Smooth muscle cell (in vitro differentiated cells): ENCODE results near the gene ACAD8. TPM values are rescaled to one million over a fixed set of nuclear protein-coding genes. Genes with fewer than 3 reads are reported as not detected.

Experiments used
- DNase-seq: peaks from one replicate; lab custom pipeline; 2025; ENCODE audit not compliant: unreplicated experiment; lab: John Stamatoyannopoulos, UW
- H2AFZ ChIP-seq: fragments of 200-600 bp; sonication (generic); 2 replicates; pipeline ENCODE4 v1.6.0; 2016; ENCODE audit warnings: antibody characterized with exemption, low read depth, mild to moderate bottlenecking
- H3F3A ChIP-seq: fragments of 200-600 bp; sonication (generic); 2 replicates; pipeline ENCODE4 v1.6.0; 2017; ENCODE audit warnings: antibody characterized with exemption, low read depth
- H3K27ac ChIP-seq: fragments of 200-600 bp; sonication (generic); 2 replicates; pipeline ENCODE4 v1.5.1; 2016; ENCODE audit warnings: low read depth, mild to moderate bottlenecking
- H3K27me3 ChIP-seq: fragments of 200-600 bp; sonication (generic); 2 replicates; pipeline ENCODE4 v1.6.1; 2016; ENCODE audit warnings: low read depth, mild to moderate bottlenecking
- H3K36me3 ChIP-seq: fragments of 200-600 bp; sonication (generic); 2 replicates; pipeline ENCODE4 v1.5.1; 2016; ENCODE audit warnings: low read depth
- H3K4me1 ChIP-seq: fragments of 200-600 bp; sonication (generic); 2 replicates; pipeline ENCODE4 v1.5.1; 2016; ENCODE audit warnings: low read depth
- H3K4me2 ChIP-seq: fragments of 200-600 bp; sonication (generic); 2 replicates; pipeline ENCODE4 v1.6.0; 2016; ENCODE audit warnings: mild to moderate bottlenecking
- H3K4me3 ChIP-seq: fragments of 200-600 bp; sonication (generic); 2 replicates; pipeline ENCODE4 v1.5.1; 2016; ENCODE audit warnings: mild to moderate bottlenecking
- H3K79me2 ChIP-seq: fragments of 200-600 bp; sonication (generic); 2 replicates; pipeline ENCODE4 v1.6.0; 2016; ENCODE audit warnings: low read depth, mild to moderate bottlenecking
- H3K9ac ChIP-seq: fragments of 200-600 bp; sonication (generic); 2 replicates; pipeline ENCODE4 v1.6.0; 2016; ENCODE audit warnings: low read depth
- H3K9me3 ChIP-seq: fragments of 200-600 bp; sonication (generic); replicated peaks from 2 replicates; pipeline ENCODE4 v1.5.1; 2016; ENCODE audit warnings: low read depth
- H4K20me1 ChIP-seq: fragments of 200-600 bp; sonication (generic); 2 replicates; pipeline ENCODE4 v1.6.0; 2016; ENCODE audit warnings: low read depth
- WGBS: methylation state at CpG from one replicate; pipeline ENCODE4 v1.1.7; 2016; ENCODE audit warnings: low lambda C conversion rate; 5-methylcytosine and 5-hydroxymethylcytosine counted together
- polyA plus RNA-seq: library from polyadenylated mRNA; unstranded; fragments of >200 nt; fragmentation: Nextera tagmentation; extraction: Ambion mirVana; gene quantifications from 2 replicates; pipeline ENCODE4 v1.2.1, GENCODE V29; 2016
- total RNA-seq: library from RNA; depleted of rRNA; stranded (reverse); fragments of >200 nt; gene quantifications from 2 replicates; pipeline ENCODE4 v1.2.3, GENCODE V29; 2014
- TF ChIP-seq, protein P1 (sequence below): fragments of 200-600 bp; sonication (generic); IDR thresholded peaks from 2 replicates; pipeline ENCODE4 v1.5.1; 2017; ENCODE audit warnings: borderline replicate concordance, mild to moderate bottlenecking, antibody characterized with exemption; ENCODE audit not compliant: insufficient read depth, poor library complexity, severe bottlenecking

ACAD8 gene
- total and polyA plus RNA-seq, 2 experiments from 2014 or later = 11.7 to 12.4 TPM

DNA sequence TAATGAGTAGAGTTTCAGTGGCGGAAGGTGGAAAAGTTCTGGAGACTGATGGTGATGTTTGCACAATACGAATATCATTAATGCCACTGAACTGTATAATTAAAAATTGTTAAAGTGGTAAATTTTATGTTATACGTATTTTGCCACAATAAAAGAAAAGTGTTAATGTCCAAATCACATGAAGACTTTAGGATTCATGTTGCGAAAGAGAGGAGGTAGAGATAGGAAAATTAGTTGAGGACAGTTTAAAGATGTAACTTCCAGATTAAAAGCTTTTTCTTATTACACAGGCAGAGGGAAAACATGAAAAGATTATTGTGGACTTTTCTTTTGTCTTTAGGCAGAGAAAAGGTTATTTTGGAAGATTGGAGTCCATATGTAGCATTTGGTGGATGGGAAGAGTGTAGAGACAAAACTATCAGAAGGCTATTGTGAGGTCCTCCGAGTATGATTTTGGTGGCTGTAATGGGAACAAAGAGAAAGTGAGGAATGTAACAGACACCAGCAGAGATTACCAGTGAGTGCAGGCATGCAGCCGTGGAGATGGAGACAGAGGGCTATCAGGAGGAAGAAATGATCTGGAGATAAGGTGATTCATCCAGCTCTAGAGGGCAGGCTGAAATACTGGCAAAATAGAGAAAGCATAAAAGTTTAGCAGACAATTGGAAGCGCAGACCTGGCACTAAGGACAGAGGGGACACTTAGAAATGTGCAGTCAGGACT is 16.4 kb upstream of the ACAD8 start:
- no peaks in the 10 kb centered on the region for H3K36me3 ChIP-seq
- no peaks in the 10 kb centered on the region for H3K27me3 ChIP-seq
- 72% methylated on average over 7 of the region's 7 CpGs for WGBS
- DNase-seq = no peak
- H3K9me3 ChIP-seq = no peaks in the 10 kb centered on the region
- no peak overlapping the region for H3K9ac ChIP-seq
- peaks cover 14% of the 10 kb centered on the region for H3K79me2 ChIP-seq
- TF ChIP-seq, protein P1, sequence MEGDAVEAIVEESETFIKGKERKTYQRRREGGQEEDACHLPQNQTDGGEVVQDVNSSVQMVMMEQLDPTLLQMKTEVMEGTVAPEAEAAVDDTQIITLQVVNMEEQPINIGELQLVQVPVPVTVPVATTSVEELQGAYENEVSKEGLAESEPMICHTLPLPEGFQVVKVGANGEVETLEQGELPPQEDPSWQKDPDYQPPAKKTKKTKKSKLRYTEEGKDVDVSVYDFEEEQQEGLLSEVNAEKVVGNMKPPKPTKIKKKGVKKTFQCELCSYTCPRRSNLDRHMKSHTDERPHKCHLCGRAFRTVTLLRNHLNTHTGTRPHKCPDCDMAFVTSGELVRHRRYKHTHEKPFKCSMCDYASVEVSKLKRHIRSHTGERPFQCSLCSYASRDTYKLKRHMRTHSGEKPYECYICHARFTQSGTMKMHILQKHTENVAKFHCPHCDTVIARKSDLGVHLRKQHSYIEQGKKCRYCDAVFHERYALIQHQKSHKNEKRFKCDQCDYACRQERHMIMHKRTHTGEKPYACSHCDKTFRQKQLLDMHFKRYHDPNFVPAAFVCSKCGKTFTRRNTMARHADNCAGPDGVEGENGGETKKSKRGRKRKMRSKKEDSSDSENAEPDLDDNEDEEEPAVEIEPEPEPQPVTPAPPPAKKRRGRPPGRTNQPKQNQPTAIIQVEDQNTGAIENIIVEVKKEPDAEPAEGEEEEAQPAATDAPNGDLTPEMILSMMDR = no peak
- no peaks in the 10 kb centered on the region for H3K4me1 ChIP-seq
- no peak overlapping the region for H3K4me3 ChIP-seq
- H3F3A ChIP-seq = no peaks in the 10 kb centered on the region
- H3K4me2 ChIP-seq = no peak overlapping the region
- H4K20me1 ChIP-seq = peaks cover 45% of the 10 kb centered on the region
- no peak overlapping the region for H3K27ac ChIP-seq
- H2AFZ ChIP-seq = no peak overlapping the region

DNA sequence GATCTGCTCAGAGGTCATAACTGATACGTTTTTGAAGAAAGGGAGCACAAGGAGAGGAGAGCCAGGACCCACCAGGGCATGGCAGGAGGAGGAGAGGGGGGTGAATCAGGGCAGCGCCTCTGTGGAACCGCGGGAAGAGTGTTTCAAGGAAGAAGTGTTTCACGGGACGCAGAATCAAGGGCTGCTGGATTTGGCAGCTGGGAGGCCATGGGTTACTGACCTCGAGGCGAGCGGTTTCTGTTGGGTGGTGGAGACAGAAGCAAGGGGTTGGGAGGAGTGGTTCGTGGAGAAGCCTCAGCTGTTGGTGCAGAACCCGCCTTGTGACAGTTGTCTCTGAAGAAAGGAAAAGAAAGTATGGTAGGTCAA is 15.8 kb upstream of the ACAD8 start:
- Histone ChIP-seq H3K4me3 (no peak overlapping the region), H4K20me1 (peaks cover 39% of the 10 kb centered on the region), H3K9me3 (no peaks in the 10 kb centered on the region), H3K79me2 (peaks cover 11% of the 10 kb centered on the region), H3F3A (no peaks in the 10 kb centered on the region), H3K27ac (no peak overlapping the region), H3K9ac (no peak overlapping the region), H2AFZ (no peak overlapping the region), H3K27me3 (no peaks in the 10 kb centered on the region), H3K4me2 (no peak overlapping the region), H3K36me3 (no peaks in the 10 kb centered on the region), H3K4me1 (no peaks in the 10 kb centered on the region)
- 68% methylated on average over 11 of the region's 11 CpGs for WGBS
- DNase-seq = no peak
- TF ChIP-seq, protein P1 = no peak

DNA sequence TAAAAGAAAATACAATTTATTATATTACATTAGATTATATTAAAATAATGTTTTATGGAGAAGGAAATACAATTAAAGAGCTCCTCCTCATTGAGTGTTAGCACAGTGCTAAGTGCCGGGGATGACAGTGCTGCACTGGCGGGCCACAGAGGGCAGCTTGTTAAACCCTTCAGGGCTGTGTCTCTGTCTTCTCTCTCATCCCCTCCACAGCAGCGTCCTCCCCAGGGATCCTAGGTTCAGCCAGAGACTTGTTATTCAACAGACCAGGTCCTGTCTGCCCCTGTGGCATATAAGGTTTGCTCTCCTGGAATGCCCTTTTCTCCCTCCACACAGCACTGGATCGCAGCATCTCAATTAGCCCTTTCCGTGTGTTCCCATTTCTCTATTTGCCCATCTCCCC is 14.4 kb upstream of the ACAD8 start:
- no peaks in the 10 kb centered on the region for H3K9me3 ChIP-seq
- H3K79me2 ChIP-seq = peaks cover 4% of the 10 kb centered on the region
- H3K27me3 ChIP-seq = no peaks in the 10 kb centered on the region
- H3K36me3 ChIP-seq = peaks cover 6% of the 10 kb centered on the region
- H2AFZ ChIP-seq = no peak overlapping the region
- no peaks in the 10 kb centered on the region for H3F3A ChIP-seq
- 95% methylated on average over 5 of the region's 5 CpGs for WGBS
- no peak overlapping the region for H3K4me2 ChIP-seq
- DNase-seq = no peak
- no peak overlapping the region for H3K27ac ChIP-seq
- H3K4me1 ChIP-seq = no peaks in the 10 kb centered on the region
- H3K4me3 ChIP-seq = no peak overlapping the region
- TF ChIP-seq, protein P1 = no peak
- H3K9ac ChIP-seq = no peak overlapping the region
- H4K20me1 ChIP-seq = peaks cover 25% of the 10 kb centered on the region

DNA sequence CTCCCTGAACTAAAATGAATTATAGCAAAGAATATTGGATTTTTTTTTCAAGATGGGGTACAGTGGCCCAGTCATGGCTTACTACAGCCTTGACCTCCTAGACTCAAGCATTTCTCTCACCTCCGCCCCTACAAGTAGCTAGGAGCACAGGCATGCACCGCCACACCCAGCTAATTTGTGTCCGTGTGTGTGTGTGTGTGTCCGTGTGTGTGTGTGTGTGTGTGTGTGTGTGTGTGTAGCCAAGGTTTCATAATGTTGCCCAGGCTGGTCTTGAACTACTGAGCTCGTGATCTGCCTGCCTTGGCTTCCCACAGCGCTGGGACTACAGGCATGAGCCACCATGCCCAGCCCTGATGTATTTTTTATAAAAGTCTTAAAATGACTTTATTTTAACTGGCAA is 12.8 kb upstream of the ACAD8 start:
- 76% methylated on average over 6 of the region's 6 CpGs for WGBS
- no peak for DNase-seq
- Histone ChIP-seq H3K4me3 (no peak overlapping the region), H3K36me3 (peaks cover 10% of the 10 kb centered on the region), H3F3A (no peaks in the 10 kb centered on the region), H3K4me2 (no peak overlapping the region), H3K27ac (no peak overlapping the region), H3K9me3 (no peaks in the 10 kb centered on the region), H3K79me2 (no peaks in the 10 kb centered on the region), H4K20me1 (peaks cover 13% of the 10 kb centered on the region), H3K4me1 (no peaks in the 10 kb centered on the region), H2AFZ (no peak overlapping the region), H3K9ac (no peak overlapping the region), H3K27me3 (no peaks in the 10 kb centered on the region)
- TF ChIP-seq, protein P1 = no peak
